Osteocyte (in vitro differentiated cells): ENCODE measurements around the gene RBMS1. TPM values are rescaled to one million over a fixed set of nuclear protein-coding genes. Genes with fewer than 3 reads are reported as not detected.
"Not testable (repeated sequence)": the region's sequence is repeated elsewhere in the genome, so short reads cannot be mapped to it uniquely, and the experiment has no call there.

Experiments used
- DNase-seq: peaks from one replicate; pipeline ENCODE4 v3.0.0; 2021; ENCODE audit warnings: mixed read lengths; ENCODE audit not compliant: unreplicated experiment; ENCODE audit errors: extremely low spot score
- H3K27ac Mint-ChIP-seq: one replicate; pipeline ENCODE4 v1.8.0; 2021; ENCODE audit warnings: mild to moderate bottlenecking, mixed read lengths; ENCODE audit not compliant: unreplicated experiment
- H3K27me3 Mint-ChIP-seq: one replicate; pipeline ENCODE4 v1.8.0; 2021; ENCODE audit warnings: mixed read lengths; ENCODE audit not compliant: unreplicated experiment
- H3K36me3 Mint-ChIP-seq: one replicate; pipeline ENCODE4 v1.8.0; 2021; ENCODE audit warnings: mixed read lengths; ENCODE audit not compliant: unreplicated experiment
- H3K4me1 Mint-ChIP-seq: one replicate; pipeline ENCODE4 v1.8.0; 2021; ENCODE audit warnings: mixed read lengths; ENCODE audit not compliant: unreplicated experiment
- H3K4me3 Mint-ChIP-seq: one replicate; pipeline ENCODE4 v1.8.0; 2021; ENCODE audit warnings: mild to moderate bottlenecking, moderate library complexity, mixed read lengths; ENCODE audit not compliant: unreplicated experiment
- H3K9me3 Mint-ChIP-seq: one replicate; pipeline ENCODE4 v1.8.0; 2021; ENCODE audit warnings: mixed read lengths; ENCODE audit not compliant: unreplicated experiment
- CTCF ChIP-seq: fragments of 200-600 bp; sonication (generic); IDR thresholded peaks from 2 replicates; pipeline ENCODE4 v1.5.0; 2021; ENCODE audit warnings: antibody characterized with exemption, mild to moderate bottlenecking, moderate library complexity
- total RNA-seq: library from RNA; stranded (reverse); gene quantifications from 2 replicates; pipeline ENCODE4 v1.2.1, GENCODE V29; 2021

The RBMS1 gene
- total RNA-seq, 1 donor from 2014 or later, result 169 TPM

GRCh38 chr2:160490733-160491685 lies 2.6 kb downstream of the RBMS1 start:
- no peaks in the 10 kb centered on the region for H3K9me3 Mint-ChIP-seq
- peak overlapping the region; percentile 90 for H3K4me3 Mint-ChIP-seq
- no peaks in the 10 kb centered on the region for H3K27me3 Mint-ChIP-seq
- peak overlapping the region; percentile 93 for H3K27ac Mint-ChIP-seq
- no peaks in the 10 kb centered on the region for H3K36me3 Mint-ChIP-seq
- no peak for DNase-seq
- no peak for TF ChIP-seq CTCF
- H3K4me1 Mint-ChIP-seq, result peaks cover 52% of the 10 kb centered on the region

DNA sequence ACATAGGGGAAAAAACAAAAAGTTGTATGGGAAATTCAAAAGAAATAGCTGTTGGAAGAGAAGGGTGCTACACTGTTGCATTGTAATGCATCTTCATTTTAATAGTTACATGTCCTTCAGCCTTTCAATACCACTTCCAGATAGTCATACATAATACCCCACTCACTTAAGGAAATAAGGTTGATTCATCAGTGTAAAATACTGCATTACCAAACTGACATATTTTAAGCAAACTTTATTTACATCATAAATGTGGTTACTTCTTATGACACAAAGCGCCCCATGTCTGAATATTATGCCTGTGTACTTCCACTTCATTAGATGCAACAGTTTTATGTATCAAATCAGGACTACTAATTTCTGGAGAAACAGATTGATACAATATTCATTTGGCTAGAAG lies 4.5 kb downstream of the RBMS1 start:
- no peaks in the 10 kb centered on the region for H3K9me3 Mint-ChIP-seq
- peaks cover 52% of the 10 kb centered on the region for H3K4me1 Mint-ChIP-seq
- DNase-seq, result no peak
- TF ChIP-seq CTCF, result no peak
- peaks cover 4% of the 10 kb centered on the region for H3K36me3 Mint-ChIP-seq
- no peak overlapping the region for H3K4me3 Mint-ChIP-seq
- peak overlapping the region; percentile 27 for H3K27ac Mint-ChIP-seq
- H3K27me3 Mint-ChIP-seq, result no peaks in the 10 kb centered on the region

DNA sequence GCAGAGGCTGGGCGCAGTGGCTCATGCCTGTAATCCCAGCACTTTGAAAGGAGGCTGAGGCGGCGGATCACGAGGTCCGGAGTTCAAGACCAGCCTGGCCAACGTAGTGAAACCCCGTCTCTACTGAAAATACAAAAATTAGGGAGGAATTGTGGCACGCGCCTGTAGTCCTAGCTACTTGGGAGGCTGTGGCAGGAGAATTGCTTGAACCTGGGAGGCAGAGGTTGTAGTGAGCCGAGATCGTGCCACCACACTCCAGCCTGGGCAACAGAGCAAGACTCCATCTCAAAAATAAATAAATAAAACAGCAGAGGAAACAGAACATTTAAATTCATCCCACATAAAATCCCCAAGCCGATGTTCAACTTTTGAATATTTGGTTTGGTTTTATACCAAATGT lies 5.3 kb downstream of the RBMS1 start:
- not testable (repeated sequence) for H3K27me3 Mint-ChIP-seq, DNase-seq, H3K36me3 Mint-ChIP-seq, H3K27ac Mint-ChIP-seq, H3K9me3 Mint-ChIP-seq, H3K4me3 Mint-ChIP-seq
- peaks cover 58% of the 10 kb centered on the region for H3K4me1 Mint-ChIP-seq

DNA sequence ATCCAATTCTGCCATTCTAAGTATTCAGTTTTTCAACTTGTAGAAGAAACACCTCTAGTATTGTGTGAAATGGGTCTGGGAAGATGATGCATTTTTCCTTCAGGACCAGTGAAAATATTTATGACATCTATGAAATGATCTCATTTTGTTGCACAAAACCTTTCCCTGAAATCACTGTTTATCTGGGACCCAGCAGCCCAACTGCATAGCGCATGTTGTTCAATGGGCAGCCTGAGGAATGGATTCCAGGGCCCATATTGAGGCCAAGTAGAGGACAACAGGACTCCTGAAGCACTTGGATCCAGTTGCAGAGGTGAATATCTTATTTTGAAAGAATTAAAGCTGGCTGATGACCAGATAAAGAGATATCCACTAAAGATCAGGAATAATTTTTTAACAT lies 7.3 kb downstream of the RBMS1 start:
- Mint-ChIP-seq H3K36me3 (peaks cover 4% of the 10 kb centered on the region), H3K4me1 (peaks cover 64% of the 10 kb centered on the region), H3K9me3 (no peaks in the 10 kb centered on the region), H3K27me3 (no peaks in the 10 kb centered on the region), H3K27ac (no peak overlapping the region), H3K4me3 (no peak overlapping the region)
- no peak for TF ChIP-seq CTCF
- no peak for DNase-seq

- no peaks in the 10 kb centered on the region for H3K9me3 Mint-ChIP-seq
- H3K4me1 Mint-ChIP-seq, result peaks cover 56% of the 10 kb centered on the region
- H3K27me3 Mint-ChIP-seq, result no peaks in the 10 kb centered on the region
- no peak overlapping the region for H3K4me3 Mint-ChIP-seq
- DNase-seq, result no peak
- H3K27ac Mint-ChIP-seq, result no peak overlapping the region
- H3K36me3 Mint-ChIP-seq, result peaks cover 4% of the 10 kb centered on the region
- no peak for TF ChIP-seq CTCF
These were observed 8.6 kb downstream of the RBMS1 start for GRCh38 chr2:160484859-160485520.
